HEK293 (cell line): ENCODE measurements around the gene BAX.

ENCODE experiments used
- CTCF ChIA-PET: fragments of 350-600 bp; formaldehyde crosslinking; extraction: SDS; loops from one replicate; lab custom pipeline; 2021; ENCODE audit warnings: antibody characterized with exemption; lab: Yijun Ruan, JAX
- POLR2A ChIA-PET: fragments of 300-600 bp; formaldehyde crosslinking; extraction: SDS; loops from one replicate; lab custom pipeline; 2020; ENCODE audit warnings: antibody characterized with exemption, inconsistent platforms; lab: Yijun Ruan, JAX
- H3K27ac ChIP-seq: fragments of 200-500 bp; sonication (Bioruptor generic); 2 replicates; pipeline ENCODE4 v1.5.1; 2014; ENCODE audit warnings: low read depth, low read length, control low read depth, inconsistent platforms; ENCODE audit errors: extremely low read depth
- H3K36me3 ChIP-seq, 2 experiments: fragments of 200-500 bp in 1 of 2; sonication (Bioruptor generic) in 1 of 2; 1 replicate in 1 of 2; 2 replicates in 1 of 2; pipeline ENCODE4 v1.5.1; 2014 to 2017; ENCODE audit warnings: inconsistent platforms in 2 of 2, low read length in 2 of 2; ENCODE audit not compliant: control insufficient read depth in 2 of 2, insufficient read depth in 1 of 2
- H3K4me1 ChIP-seq: fragments of 200-500 bp; sonication (Bioruptor generic); 2 replicates; pipeline ENCODE4 v1.5.1; 2014; ENCODE audit warnings: mild to moderate bottlenecking, low read length, inconsistent platforms; ENCODE audit not compliant: control insufficient read depth, insufficient read depth
- H3K4me3 ChIP-seq: 2 replicates; pipeline ENCODE4 v1.5.1; 2011; ENCODE audit warnings: low read depth, mild to moderate bottlenecking, control low read depth, low read length, moderate library complexity
- H3K9me3 ChIP-seq: fragments of 200-500 bp; sonication (Bioruptor generic); 2 replicates; pipeline ENCODE4 v1.5.1; 2014; ENCODE audit warnings: low read depth, low read length, inconsistent platforms; ENCODE audit not compliant: control insufficient read depth, insufficient read depth
- ATF2 ChIP-seq: fragments of 450-650 bp; formaldehyde crosslinking; IDR thresholded peaks from 2 replicates; pipeline ENCODE4 v1.5.1; 2016; ENCODE audit warnings: missing biosample characterization, missing genetic modification characterization, low read depth
- FEZF1 ChIP-seq: fragments of 450-650 bp; formaldehyde crosslinking; IDR thresholded peaks from 2 replicates; pipeline ENCODE4 v1.5.1; 2016; ENCODE audit warnings: missing biosample characterization, missing genetic modification characterization
- GLIS2 ChIP-seq: fragments of 450-650 bp; formaldehyde crosslinking; IDR thresholded peaks from 2 replicates; pipeline ENCODE4 v1.5.1; 2016; ENCODE audit warnings: missing biosample characterization, missing genetic modification characterization
- KLF1 ChIP-seq: fragments of 450-650 bp; formaldehyde crosslinking; IDR thresholded peaks from 2 replicates; pipeline ENCODE4 v1.5.1; 2016; ENCODE audit warnings: missing biosample characterization, missing genetic modification characterization
- KLF8 ChIP-seq: fragments of 450-650 bp; formaldehyde crosslinking; IDR thresholded peaks from 2 replicates; pipeline ENCODE4 v1.5.1; 2016; ENCODE audit warnings: missing biosample characterization, missing genetic modification characterization
- MYNN ChIP-seq: fragments of 450-650 bp; formaldehyde crosslinking; IDR thresholded peaks from 2 replicates; pipeline ENCODE4 v1.5.1; 2016; ENCODE audit warnings: missing biosample characterization, missing genetic modification characterization, borderline replicate concordance
- ZFHX2 ChIP-seq: fragments of 450-650 bp; formaldehyde crosslinking; conservative IDR thresholded peaks from 2 replicates; pipeline ENCODE4 v1.5.1; 2016; ENCODE audit warnings: missing biosample characterization, missing genetic modification characterization
- ZNF133 ChIP-seq: fragments of 450-650 bp; formaldehyde crosslinking; IDR thresholded peaks from 2 replicates; pipeline ENCODE4 v1.5.1; 2016; ENCODE audit warnings: missing biosample characterization, missing genetic modification characterization
- ZNF169 ChIP-seq: fragments of 450-650 bp; formaldehyde crosslinking; IDR thresholded peaks from 2 replicates; pipeline ENCODE4 v1.5.1; 2016; ENCODE audit warnings: missing biosample characterization, missing genetic modification characterization
- ZNF48 ChIP-seq: fragments of 450-650 bp; formaldehyde crosslinking; IDR thresholded peaks from 2 replicates; pipeline ENCODE4 v1.5.1; 2016; ENCODE audit warnings: missing biosample characterization, missing genetic modification characterization
- ZNF529 ChIP-seq: fragments of 450-650 bp; formaldehyde crosslinking; IDR thresholded peaks from 2 replicates; pipeline ENCODE4 v1.5.1; 2017; ENCODE audit warnings: missing genetic modification characterization, missing biosample characterization; ENCODE audit not compliant: insufficient replicate concordance
- ZNF600 ChIP-seq: fragments of 450-650 bp; formaldehyde crosslinking; IDR thresholded peaks from 2 replicates; pipeline ENCODE4 v1.5.1; 2016; ENCODE audit warnings: missing biosample characterization, missing genetic modification characterization
- ZNF768 ChIP-seq: fragments of 450-650 bp; formaldehyde crosslinking; IDR thresholded peaks from 2 replicates; pipeline ENCODE4 v1.5.1; 2018; ENCODE audit warnings: missing biosample characterization, mild to moderate bottlenecking, missing genetic modification characterization
- ZSCAN30 ChIP-seq: fragments of 450-650 bp; IDR thresholded peaks from 2 replicates; pipeline ENCODE4 v1.5.1; 2018; ENCODE audit warnings: missing biosample characterization, mild to moderate bottlenecking, missing genetic modification characterization, moderate library complexity

The BAX gene

GRCh38 chr19:48933382-48933932 is 21.2 kb upstream of the BAX start, which contains the start of gene DHDH (continued):
- TF ChIP-seq ZNF529 (tag by site-specific recombination) (no peak), ZNF600 (tag by site-specific recombination) (peak; percentile 87), KLF1 (tag by site-specific recombination) (peak; percentile 73), ZNF768 (tag by site-specific recombination) (no peak), ZFHX2 (tag by site-specific recombination) (peak; percentile 91), FEZF1 (tag by site-specific recombination) (0 out of 2 replicates have a peak, but pooled peaks have one; percentile 17), GLIS2 (tag by site-specific recombination) (0 out of 2 replicates have a peak, but pooled peaks have one; percentile 36)

- POLR2A ChIA-PET: no interaction called here
Observed at GRCh38 chr19:48934837-48935236, 19.8 kb upstream of the BAX start.

GRCh38 chr19:48935864-48936263 is 18.8 kb upstream of the BAX start:
- H3K4me1 ChIP-seq: peaks cover 3% of the 10 kb centered on the region; the same call in 1 of the 2 replicates
- ChIA-PET POLR2A (interaction anchor here (0.7 kb wide), 2 partner anchors 99 to 640 kb away, joined by 3 read pairs; no protein-coding TSS in a partner anchor), CTCF (interaction anchor here (0.5 to 1.0 kb wide), 3 partner anchors 93 to 606 kb away, joined by 3 to 4 read pairs (median 3); no protein-coding TSS in a partner anchor)
- peaks cover 0 to 8% of the 10 kb centered on the region in 2 experiments; a peak in 2 of 3 replicates for H3K36me3 ChIP-seq
- no peak overlapping the region for H3K27ac ChIP-seq
- no peaks in the 10 kb centered on the region; the same call in 1 of the 2 replicates for H3K9me3 ChIP-seq
- H3K4me3 ChIP-seq: no peak overlapping the region
- TF ChIP-seq KLF1 (tag by site-specific recombination) (peak; percentile 37; the same call in 1 of the 2 replicates), KLF8 (tag by site-specific recombination) (peak; percentile 26; the same call in 1 of the 2 replicates), MYNN (tag by site-specific recombination) (no peak)

More at GRCh38 chr19:48934837-48935236, 19.8 kb upstream of the BAX start:
- no peak for TF ChIP-seq ZNF48 (tag by site-specific recombination)
- TF ChIP-seq ZNF169 (tag by site-specific recombination): no peak
- no peak for TF ChIP-seq ZSCAN30 (tag by site-specific recombination)
- no peak for TF ChIP-seq ZNF133
- H3K4me1 ChIP-seq: peaks cover 3% of the 10 kb centered on the region; the same call in 1 of the 2 replicates
- H3K4me3 ChIP-seq: no peak overlapping the region
- H3K36me3 ChIP-seq: peaks cover 0 to 3% of the 10 kb centered on the region in 2 experiments; a peak in 1 of 3 replicates
- no peak overlapping the region for H3K27ac ChIP-seq
- CTCF ChIA-PET: interaction anchor here (0.7 kb wide), 1 partner anchor 139 kb away, joined by 4 read pairs; no protein-coding TSS in a partner anchor
- no peaks in the 10 kb centered on the region for H3K9me3 ChIP-seq

- Histone ChIP-seq H3K27ac (no peak overlapping the region), H3K4me3 (no peak overlapping the region), H3K9me3 (no peaks in the 10 kb centered on the region; the same call in 1 of the 2 replicates), H3K36me3 (peaks cover 0 to 11% of the 10 kb centered on the region in 2 experiments; a peak in 2 of 3 replicates), H3K4me1 (peaks cover under 1% of the 10 kb centered on the region; the same call in 1 of the 2 replicates)
- ChIA-PET POLR2A (no interaction called here), CTCF (no interaction called here)
- TF ChIP-seq FEZF1 (tag by site-specific recombination) (no peak), ATF2 (tag by site-specific recombination) (peak; percentile 74)
Observed at GRCh38 chr19:48938256-48938655, 16.4 kb upstream of the BAX start.
